ENCODE results near the gene EFCAB8.

EFCAB8 gene

DNA sequence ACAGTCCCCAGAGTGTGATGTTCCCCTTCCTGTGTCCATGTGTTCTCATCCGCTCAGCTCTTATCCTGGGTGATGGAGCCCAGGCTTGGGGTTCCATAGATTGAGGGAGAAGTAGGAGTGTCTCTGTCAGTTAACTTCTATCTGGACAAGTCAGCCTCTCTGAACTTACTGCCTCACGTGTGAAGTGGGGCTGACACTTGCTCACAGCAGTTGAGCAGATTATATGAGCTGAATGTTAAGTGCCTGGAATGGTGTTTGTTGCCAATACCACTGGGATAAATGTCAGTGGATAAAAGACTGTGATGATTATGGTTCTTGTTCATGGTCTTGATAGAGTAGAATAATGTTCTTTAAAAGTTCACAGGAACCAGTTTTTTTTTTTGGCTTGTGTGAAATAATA lies 17.1 kb upstream of the EFCAB8 start:
- DNase-seq = no peak

- no peak for DNase-seq
Observed at GRCh38 chr20:32842688-32843524, 15.8 kb upstream of the EFCAB8 start.

GRCh38 chr20:32845786-32846185 lies 12.9 kb upstream of the EFCAB8 start:
- no peak for DNase-seq

GRCh38 chr20:32846852-32847251 lies 11.9 kb upstream of the EFCAB8 start:
- DNase-seq = no peak

- no peak for DNase-seq
Observed at GRCh38 chr20:32847964-32848363, 10.8 kb upstream of the EFCAB8 start.

- no peak for DNase-seq
Observed at GRCh38 chr20:32848846-32849245, 9.9 kb upstream of the EFCAB8 start.

DNA sequence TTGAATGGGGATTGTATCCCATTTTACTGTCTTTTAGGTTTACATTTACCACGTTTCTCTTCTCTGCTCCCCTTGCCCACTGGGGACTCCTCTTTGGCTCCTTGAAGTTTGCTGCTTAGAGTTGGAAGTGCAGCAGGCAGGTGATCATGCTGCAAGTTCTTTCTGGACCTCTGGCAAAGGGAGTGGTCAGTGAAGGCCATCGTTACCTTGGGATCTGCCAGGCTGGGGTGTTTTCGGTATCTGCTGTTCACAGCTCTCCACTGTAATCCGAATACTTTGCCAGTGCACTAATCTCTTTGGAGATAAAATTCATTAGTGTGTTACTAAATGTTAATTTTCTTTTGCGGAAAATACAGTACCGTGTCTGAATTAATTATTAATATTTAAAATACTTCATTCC lies 9.1 kb upstream of the EFCAB8 start:
- no peak for DNase-seq

GRCh38 chr20:32855387-32855786 lies 3.3 kb upstream of the EFCAB8 start:
- no peak for DNase-seq

GRCh38 chr20:32858189-32858588 lies 534 bp upstream of the EFCAB8 start:
- DNase-seq = no peak

DNA sequence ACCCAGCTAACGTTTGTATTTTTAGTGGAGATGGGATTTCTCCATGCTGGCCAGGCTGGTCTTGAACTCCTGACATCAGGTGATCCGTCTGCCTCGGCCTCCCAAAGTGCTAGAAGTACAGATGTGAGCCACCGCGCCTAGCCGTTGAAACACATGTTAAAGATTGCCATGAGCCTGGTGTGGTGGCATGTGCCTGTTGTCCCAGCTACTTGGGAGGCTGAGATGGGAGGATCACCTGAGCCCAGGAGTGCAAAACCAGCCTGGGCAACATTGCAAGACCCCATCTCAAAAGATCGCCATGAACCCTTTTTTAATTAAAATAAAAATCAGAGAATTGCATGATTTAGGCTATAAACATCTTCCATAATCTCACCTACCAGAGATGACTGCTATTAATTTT lies 2.7 kb downstream of the EFCAB8 start:
- no peak for DNase-seq

DNA sequence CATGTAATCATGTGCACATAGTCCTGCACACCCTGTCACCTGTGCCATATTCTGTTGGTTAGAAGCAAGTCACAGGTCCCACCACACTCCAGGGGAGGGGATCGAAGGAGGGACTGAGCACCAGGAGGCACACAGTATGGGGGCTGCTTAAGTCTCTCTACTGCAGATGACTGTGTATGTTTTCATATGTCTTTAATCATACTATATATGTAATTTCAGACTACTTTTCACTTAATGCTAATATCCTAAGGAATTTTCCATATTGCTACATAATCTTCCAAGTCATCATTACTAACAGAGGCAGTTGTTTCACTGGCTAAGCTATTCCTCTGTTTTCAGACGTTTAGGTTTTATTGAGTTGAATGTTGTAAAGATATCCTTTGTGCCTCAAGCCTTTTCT lies 10.8 kb downstream of the EFCAB8 start:
- no peak for DNase-seq

DNA sequence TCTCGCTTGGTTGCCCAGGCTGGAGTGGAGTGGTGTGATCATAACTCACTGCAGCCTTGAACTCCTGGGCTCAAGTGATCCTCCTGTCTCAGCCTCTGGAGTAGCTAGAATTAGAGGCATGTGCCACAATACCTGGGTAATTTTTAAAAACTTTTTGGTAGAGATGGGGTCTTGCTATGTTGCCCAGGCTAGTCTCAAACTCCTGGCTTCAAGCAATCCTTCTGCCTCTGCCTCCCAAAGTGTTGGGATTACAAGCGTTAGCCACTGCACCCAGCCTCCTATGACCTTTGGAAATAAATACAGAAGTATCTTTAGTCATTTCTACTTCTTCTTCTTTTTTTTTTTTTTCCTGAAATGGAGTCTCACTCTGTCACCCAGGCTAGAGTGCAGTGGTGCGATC lies 11.8 kb downstream of the EFCAB8 start:
- peak; percentile 44 for DNase-seq

DNA sequence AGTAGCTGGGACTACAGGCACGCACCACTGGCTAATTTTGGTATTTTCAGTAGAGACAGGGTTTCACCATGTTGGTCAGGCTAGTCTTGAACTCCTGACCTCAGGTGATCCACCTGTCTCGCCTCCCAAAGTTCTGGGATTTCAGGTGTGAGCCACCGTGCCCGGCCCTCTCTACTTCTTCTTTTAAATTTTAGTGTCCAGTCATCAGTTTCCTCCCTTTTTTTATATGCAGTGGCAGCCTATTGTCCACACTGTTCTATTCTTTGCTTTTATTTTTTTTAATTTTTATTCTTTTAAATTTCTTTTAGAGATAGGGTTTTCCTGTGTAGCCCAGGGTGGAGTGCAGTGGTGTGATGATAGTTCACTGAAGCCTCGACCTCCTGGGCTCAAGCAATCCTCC lies 12.3 kb downstream of the EFCAB8 start:
- no peak for DNase-seq

DNA sequence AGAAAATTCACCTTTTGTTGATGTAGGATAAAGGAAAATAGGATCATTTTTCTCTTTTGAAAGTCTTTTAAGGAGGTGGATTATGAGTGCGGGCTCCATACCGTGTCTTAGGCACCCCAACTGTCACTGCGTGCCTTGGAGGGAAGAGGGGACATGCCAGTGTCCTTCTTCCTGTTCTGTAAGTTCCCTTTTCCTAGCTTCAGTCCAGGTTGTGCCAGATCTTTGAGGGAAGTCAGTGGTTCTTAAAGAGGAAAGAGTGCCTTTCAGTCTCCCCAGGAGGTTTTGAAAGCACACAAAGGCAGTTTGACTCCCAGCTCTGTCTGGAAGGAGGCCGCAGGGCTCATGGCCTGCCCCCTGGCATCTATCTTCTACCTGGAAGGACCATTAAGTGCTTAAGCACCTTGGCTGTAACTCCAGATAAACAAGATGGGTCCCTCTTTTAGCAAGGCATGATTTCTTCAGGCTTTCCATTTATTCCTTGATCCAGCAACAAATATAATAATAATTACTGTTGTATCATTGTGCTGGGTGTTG lies 13.0 kb downstream of the EFCAB8 start:
- DNase-seq = peak; percentile 70

DNA sequence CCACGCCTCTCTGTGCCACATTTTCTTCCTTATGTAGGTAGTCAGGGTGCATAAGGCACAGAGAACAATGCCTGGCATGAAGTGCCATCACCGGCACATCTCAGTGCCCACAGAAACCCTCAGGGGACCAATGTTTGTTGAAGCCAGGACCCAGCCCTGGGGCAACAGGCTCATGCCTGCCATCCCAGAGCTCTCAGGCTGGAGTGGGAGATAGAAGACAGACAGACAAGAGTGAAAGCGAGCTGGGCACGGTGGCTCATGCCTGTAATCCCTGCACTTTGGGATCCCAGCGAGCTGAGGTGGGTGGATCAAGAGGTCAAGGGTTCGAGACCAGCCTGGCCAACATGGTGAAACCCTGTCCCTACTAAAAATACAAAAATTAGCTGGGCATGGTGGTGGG lies 13.5 kb downstream of the EFCAB8 start:
- DNase-seq = no peak

GRCh38 chr20:32875673-32876072 lies 16.9 kb downstream of the EFCAB8 start:
- no peak for DNase-seq

DNA sequence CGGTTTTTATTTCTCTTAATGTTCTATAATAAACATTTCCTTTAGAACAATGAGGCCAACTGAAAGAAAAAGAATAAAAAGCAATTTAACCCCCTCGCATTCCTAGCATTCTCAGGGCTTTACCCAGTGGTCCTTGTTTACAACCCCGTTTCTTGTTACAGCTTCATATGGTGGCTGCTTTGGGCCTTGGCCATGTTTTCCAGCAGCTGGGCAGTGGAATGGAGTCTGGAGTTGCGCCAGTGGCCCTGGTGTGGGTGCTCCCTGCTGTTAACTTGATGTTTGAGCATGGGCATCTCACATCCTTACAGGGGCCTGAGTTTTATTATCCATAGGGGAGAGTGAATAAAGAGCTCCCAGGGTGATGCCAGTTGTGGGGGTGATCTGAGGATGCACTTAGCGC lies 18.8 kb downstream of the EFCAB8 start:
- no peak for DNase-seq

DNA sequence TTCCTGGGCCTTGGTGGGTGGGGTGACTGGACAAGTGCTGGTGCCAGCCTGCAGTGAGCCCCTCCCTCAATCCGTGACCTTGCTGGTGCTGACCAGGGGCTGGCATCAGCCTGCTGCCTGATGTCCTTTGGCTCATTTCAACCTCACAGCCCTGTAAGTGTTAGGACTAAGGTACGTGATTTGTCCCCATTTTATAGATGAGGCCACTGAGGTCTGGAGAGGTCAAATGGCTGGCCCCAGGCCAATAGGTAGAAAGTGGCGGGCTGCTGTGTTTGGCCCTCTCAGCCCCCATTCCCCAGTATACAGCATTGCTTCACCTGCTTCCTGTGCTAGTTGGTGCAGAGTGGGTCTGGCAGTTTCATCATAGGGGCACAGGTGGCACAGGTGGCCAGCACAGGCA lies 20.1 kb downstream of the EFCAB8 start:
- no peak for DNase-seq

- no peak for DNase-seq
Observed at GRCh38 chr20:32879538-32879937, 20.8 kb downstream of the EFCAB8 start.

DNA sequence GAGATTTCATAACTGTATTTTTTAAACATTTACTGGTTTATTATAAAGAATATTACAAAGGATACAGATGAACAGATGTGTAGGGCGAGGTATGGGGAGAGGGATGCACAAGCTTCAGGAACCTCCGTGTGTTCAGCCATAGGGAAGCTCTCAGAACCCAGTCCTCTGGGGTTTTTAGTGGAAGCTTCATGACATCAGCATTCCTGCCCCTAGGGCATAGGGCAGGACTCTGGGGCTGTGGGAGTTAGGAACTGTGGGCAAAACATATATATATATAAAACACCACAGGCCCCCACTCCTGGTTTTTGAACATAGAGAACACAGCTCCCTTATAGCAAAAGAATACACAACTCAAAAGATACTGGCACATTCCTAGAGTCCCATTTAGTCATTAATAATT lies 21.9 kb downstream of the EFCAB8 start:
- no peak for DNase-seq

DNA sequence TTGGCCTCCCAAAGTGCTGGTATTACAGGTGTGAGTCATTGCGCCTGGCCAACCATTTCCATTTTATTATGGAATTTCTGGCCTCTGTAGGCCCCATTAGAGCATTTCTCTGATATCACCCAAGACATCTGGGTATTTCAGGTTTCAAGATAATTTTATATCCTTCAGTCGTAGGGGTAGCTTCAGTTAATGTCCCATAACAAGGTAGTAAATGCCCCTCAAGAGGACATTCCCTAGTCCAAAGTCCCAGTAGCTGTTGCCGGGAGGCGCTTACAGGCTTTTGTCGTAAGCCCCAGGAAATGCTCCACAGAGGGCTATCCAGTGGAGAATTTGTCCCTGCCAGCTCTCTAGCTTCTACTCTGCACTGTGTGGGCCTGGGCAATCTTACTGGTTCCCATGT lies 24.4 kb downstream of the EFCAB8 start:
- DNase-seq = no peak

GRCh38 chr20:32885185-32885584 lies 26.5 kb downstream of the EFCAB8 start:
- DNase-seq = no peak

DNA sequence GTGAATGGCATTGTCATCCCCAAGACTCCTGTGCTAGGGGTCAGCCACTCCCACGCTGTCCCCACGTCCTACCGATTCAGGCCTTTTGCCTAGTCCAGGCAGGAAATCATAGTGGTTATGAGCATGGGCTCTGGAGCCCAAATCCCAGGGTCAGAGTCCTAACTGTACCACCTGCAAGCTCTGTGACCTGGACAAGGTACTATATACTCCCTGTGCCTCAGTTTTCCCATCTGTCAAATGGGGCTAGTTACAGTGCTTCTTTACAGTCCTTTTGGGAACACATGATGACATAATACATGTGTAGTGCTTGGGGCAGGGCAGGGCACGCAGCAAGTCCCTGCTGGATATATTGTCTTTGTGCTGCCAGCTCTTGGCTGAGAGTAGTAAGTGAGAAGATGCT lies 27.2 kb downstream of the EFCAB8 start:
- no peak for DNase-seq

DNA sequence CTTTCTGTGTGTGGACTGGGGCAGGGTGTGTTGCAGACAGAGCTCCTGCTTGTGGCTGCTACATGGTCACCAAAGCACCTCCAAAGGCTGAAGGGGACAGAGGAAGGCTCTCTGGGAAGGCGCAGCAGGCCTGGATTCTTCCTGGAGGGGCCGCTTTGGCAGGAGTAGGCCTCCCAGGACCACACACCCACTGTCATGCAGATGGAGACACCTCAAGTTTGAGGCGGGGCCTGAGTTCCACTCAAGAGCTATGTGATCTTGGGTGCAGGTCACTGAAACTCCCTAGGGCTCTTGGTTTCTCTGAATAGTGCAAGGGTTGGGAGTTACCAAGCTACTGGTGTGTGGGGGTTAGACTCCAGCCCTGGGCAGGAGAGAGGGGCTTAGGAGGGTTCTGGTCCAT lies 27.9 kb downstream of the EFCAB8 start:
- no peak for DNase-seq

GRCh38 chr20:32887492-32887891 lies 28.8 kb downstream of the EFCAB8 start:
- no peak for DNase-seq
